B cell (primary cell): ENCODE data around the gene GARRE1. TPM values are rescaled to one million over a fixed set of nuclear protein-coding genes. Genes with fewer than 3 reads are reported as not detected.

Experiments
- ATAC-seq: fragments of 200-7000 bp; cut with Tn5 transposase; one replicate; pipeline ENCODE4 v1.10.0; 2021; ENCODE audit warnings: low read depth, mild to moderate bottlenecking, moderate number of reproducible peaks, moderate library complexity
- CTCF ChIA-PET: fragments of 350-600 bp; sonication (Branson Sonifier 250); formaldehyde crosslinking; loops from one replicate; lab custom pipeline; 2021; ENCODE audit warnings: antibody characterized with exemption, inconsistent platforms; lab: Charles Lee
- POLR2A ChIA-PET: fragments of 350-600 bp; sonication (Branson Sonifier 250); formaldehyde crosslinking; loops from one replicate; lab custom pipeline; 2021; ENCODE audit warnings: antibody characterized with exemption; lab: Charles Lee
- DNase-seq: peaks from one replicate; pipeline ENCODE4 v3.0.0; 2013
- H2AFZ ChIP-seq: 2 replicates; pipeline ENCODE4 v1.6.1; 2012; ENCODE audit warnings: mild to moderate bottlenecking, low read depth, low read length; ENCODE audit not compliant: insufficient read depth, poor library complexity, severe bottlenecking
- H3K27ac ChIP-seq, 2 donors: 1 replicate in 1 of 2; 2 replicates in 1 of 2; pipeline ENCODE4 v1.5.1; 2012 to 2013; ENCODE audit warnings: low read length in 2 of 2, mild to moderate bottlenecking in 2 of 2, moderate library complexity in 1 of 2
- H3K27me3 ChIP-seq, 4 experiments: fragments of 200-600 bp in 1 of 4; sonication (generic) in 1 of 4; replicated peaks in 1 of 4; 1 replicate in 2 of 4; 2 replicates in 2 of 4; pipeline versions ENCODE4 v1.6.1 to v1.7.0; 2013 to 2016; ENCODE audit warnings: low read length in 3 of 4, mild to moderate bottlenecking in 2 of 4, mixed read lengths in 1 of 4, moderate library complexity in 1 of 4; ENCODE audit not compliant: insufficient read depth in 4 of 4, control insufficient read depth in 3 of 4; ENCODE audit errors: control extremely low read depth in 1 of 4
- H3K36me3 ChIP-seq, 2 experiments: replicated peaks in 1 of 2; 1 replicate in 1 of 2; 2 replicates in 1 of 2; pipeline versions ENCODE4 v1.6.1 to v1.7.1; 2013; ENCODE audit warnings: low read length in 1 of 2; ENCODE audit not compliant: insufficient read depth in 2 of 2, control insufficient read depth in 1 of 2; ENCODE audit errors: control extremely low read depth in 1 of 2, extremely low read depth in 1 of 2
- H3K4me1 ChIP-seq, 2 donors: fragments of 200-600 bp in 1 of 2; sonication (generic) in 1 of 2; 1 replicate in 1 of 2; 2 replicates in 1 of 2; pipeline versions ENCODE4 v1.5.1 to v1.6.1; 2013 to 2017; ENCODE audit warnings: low read length in 2 of 2; ENCODE audit not compliant: control insufficient read depth in 2 of 2, insufficient read depth in 2 of 2
- H3K4me2 ChIP-seq: replicated peaks from 2 replicates; pipeline ENCODE3; 2012; ENCODE audit warnings: mild to moderate bottlenecking, low read depth, low read length; ENCODE audit not compliant: poor library complexity, severe bottlenecking
- H3K4me3 ChIP-seq, 5 experiments: fragments of 200-600 bp in 1 of 5; sonication (generic) in 1 of 5; 1 replicate in 3 of 5; 2 replicates in 2 of 5; pipeline versions ENCODE4 v1.5.1 to v1.7.0; 2011 to 2016; ENCODE audit warnings: low read length in 4 of 5, mild to moderate bottlenecking in 4 of 5, low read depth in 2 of 5, control low read depth in 1 of 5, moderate library complexity in 1 of 5; ENCODE audit not compliant: insufficient read depth in 1 of 5; ENCODE audit errors: control extremely low read depth in 1 of 5, extremely low read depth in 1 of 5
- H3K79me2 ChIP-seq: fragments of 200-600 bp; sonication (generic); one replicate; pipeline ENCODE4 v1.6.0; 2016; ENCODE audit warnings: low read length; ENCODE audit not compliant: control insufficient read depth, insufficient read depth
- H3K9ac ChIP-seq: fragments of 200-600 bp; sonication (generic); 2 replicates; pipeline ENCODE4 v1.6.1; 2017; ENCODE audit warnings: mild to moderate bottlenecking, low read length, moderate library complexity
- H3K9me3 ChIP-seq, 3 donors: one replicate each; pipeline versions ENCODE4 v1.6.1 to v1.7.1; 2013; ENCODE audit warnings: low read length in 2 of 3; ENCODE audit not compliant: control insufficient read depth in 2 of 3, insufficient read depth in 1 of 3; ENCODE audit errors: control extremely low read depth in 1 of 3
- H4K20me1 ChIP-seq: 2 replicates; pipeline ENCODE4 v1.6.0; 2012; ENCODE audit warnings: mild to moderate bottlenecking, low read length; ENCODE audit not compliant: insufficient read depth, control insufficient read depth, poor library complexity, severe bottlenecking
- H3K27ac Mint-ChIP-seq: one replicate; pipeline ENCODE4 v1.8.0; 2021; ENCODE audit warnings: mixed read lengths
- H3K27me3 Mint-ChIP-seq: one replicate; pipeline ENCODE4 v1.8.0; 2021; ENCODE audit warnings: mixed read lengths
- H3K4me1 Mint-ChIP-seq: one replicate; pipeline ENCODE4 v1.8.0; 2021; ENCODE audit warnings: mixed read lengths
- H3K4me3 Mint-ChIP-seq: one replicate; pipeline ENCODE4 v1.8.0; 2021; ENCODE audit warnings: mixed read lengths
- H3K9me3 Mint-ChIP-seq: one replicate; pipeline ENCODE4 v1.8.0; 2022; ENCODE audit warnings: mixed read lengths; ENCODE audit not compliant: insufficient read depth
- CTCF ChIP-seq: fragments of 200-600 bp; IDR thresholded peaks from one replicate; pipeline ENCODE4 v1.8.0; 2022; ENCODE audit warnings: antibody characterized with exemption, mild to moderate bottlenecking
- EZH2 ChIP-seq: IDR thresholded peaks from 2 replicates; pipeline ENCODE4 v1.6.1; 2012; ENCODE audit warnings: borderline replicate concordance, low read depth, mild to moderate bottlenecking, moderate library complexity, low read length; ENCODE audit not compliant: insufficient read depth, poor library complexity, severe bottlenecking
- WGBS: methylation state at CpG from one replicate; pipeline ENCODE4 v1.1.5; 2013; ENCODE audit warnings: missing lambda C conversion rate; ENCODE audit not compliant: insufficient coverage; 5-methylcytosine and 5-hydroxymethylcytosine counted together
- intact Hi-C: fragments of 100-400 bp; cut with micrococcal nuclease; formaldehyde crosslinking; loops from one replicate; pipeline ENCODE4 v1.10.0; 2022
- polyA plus RNA-seq: library from polyadenylated mRNA; depleted of rRNA; stranded (reverse); fragments of >200 nt; gene quantifications from 2 replicates; pipeline ENCODE4 v1.2.3, GENCODE V29; 2012
- total RNA-seq, 2 donors: library from RNA; stranded (reverse); fragments of 120-200 nt in 1 of 2; gene quantifications; 1 replicate in 1 of 2; 2 replicates in 1 of 2; pipeline versions ENCODE4 v1.2.3 to v1.2.4, GENCODE V29; 2013 to 2022

GARRE1 gene
- total and polyA plus RNA-seq, 2 donors (not counting 1 experiment from before 2014, with no cell fraction given), result 26.3 to 55.6 TPM

GRCh38 chr19:34228347-34228746 is 26.0 kb upstream of the GARRE1 start:
- Mint-ChIP-seq H3K4me1 (peaks cover 19% of the 10 kb centered on the region), H3K9me3 (no peaks in the 10 kb centered on the region), H3K4me3 (no peak overlapping the region), H3K27me3 (no peaks in the 10 kb centered on the region), H3K27ac (no peak overlapping the region)
- peaks cover 11% of the 10 kb centered on the region for H3K79me2 ChIP-seq
- TF ChIP-seq EZH2, result no peak
- no peak for TF ChIP-seq CTCF
- no peak overlapping the region for H2AFZ ChIP-seq
- H3K36me3 ChIP-seq, result peaks cover 3 to 69% of the 10 kb centered on the region in 2 experiments
- peaks cover 25% of the 10 kb centered on the region for H4K20me1 ChIP-seq
- no peaks in the 10 kb centered on the region for H3K9me3 ChIP-seq
- DNase-seq, result no peak
- no peak for ATAC-seq
- intact Hi-C loops, result no loop called here
- POLR2A ChIA-PET, result no interaction called here
- no peak overlapping the region for H3K27ac ChIP-seq
- no peak overlapping the region for H3K9ac ChIP-seq
- H3K4me2 ChIP-seq, result no peak overlapping the region
- peaks cover 0 to 8% of the 10 kb centered on the region in 2 donors for H3K4me1 ChIP-seq
- no CpG with 5 or more reads among the region's 1 CpG for WGBS
- CTCF ChIA-PET, result interaction anchor here (1.1 kb wide), 1 partner anchor 108 kb away, joined by 3 read pairs; no protein-coding TSS in a partner anchor
- no peak overlapping the region for H3K4me3 ChIP-seq
- H3K27me3 ChIP-seq, result no peaks in the 10 kb centered on the region

GRCh38 chr19:34228762-34229161 is 25.6 kb upstream of the GARRE1 start:
- no peaks in the 10 kb centered on the region for H3K9me3 Mint-ChIP-seq
- peaks cover 19% of the 10 kb centered on the region for H3K4me1 Mint-ChIP-seq
- CTCF ChIA-PET, result no interaction called here

More at GRCh38 chr19:34228762-34229161, 25.6 kb upstream of the GARRE1 start:
- H3K27me3 ChIP-seq, result no peaks in the 10 kb centered on the region
- peaks cover 0 to 8% of the 10 kb centered on the region in 2 donors for H3K4me1 ChIP-seq
- no peak overlapping the region for H2AFZ ChIP-seq
- no peak overlapping the region for H3K9ac ChIP-seq
- intact Hi-C loops, result no loop called here
- H3K27ac ChIP-seq, result no peak overlapping the region
- Mint-ChIP-seq H3K4me3 (no peak overlapping the region), H3K27me3 (no peaks in the 10 kb centered on the region), H3K27ac (no peak overlapping the region)
- peaks cover 7% of the 10 kb centered on the region for H3K79me2 ChIP-seq
- no peak for ATAC-seq
- DNase-seq, result no peak
- 100% methylated on average over 1 of the region's 3 CpGs for WGBS
- no peak overlapping the region for H3K4me3 ChIP-seq
- POLR2A ChIA-PET, result no interaction called here
- H3K9me3 ChIP-seq, result no peaks in the 10 kb centered on the region
- H4K20me1 ChIP-seq, result peaks cover 22% of the 10 kb centered on the region
- no peak overlapping the region for H3K4me2 ChIP-seq
- TF ChIP-seq EZH2, result no peak
- TF ChIP-seq CTCF, result no peak
- H3K36me3 ChIP-seq, result peaks cover 1 to 65% of the 10 kb centered on the region in 2 experiments
